GM19395 (cell line): ENCODE measurements around the gene CMKLR1.

Experiments
- ATAC-seq: cut with Tn5 transposase; IDR thresholded peaks from one replicate; pipeline ENCODE4 v1.9.1; 2021; ENCODE audit warnings: mild to moderate bottlenecking, moderate library complexity; ENCODE audit not compliant: unreplicated experiment

Gene CMKLR1

DNA sequence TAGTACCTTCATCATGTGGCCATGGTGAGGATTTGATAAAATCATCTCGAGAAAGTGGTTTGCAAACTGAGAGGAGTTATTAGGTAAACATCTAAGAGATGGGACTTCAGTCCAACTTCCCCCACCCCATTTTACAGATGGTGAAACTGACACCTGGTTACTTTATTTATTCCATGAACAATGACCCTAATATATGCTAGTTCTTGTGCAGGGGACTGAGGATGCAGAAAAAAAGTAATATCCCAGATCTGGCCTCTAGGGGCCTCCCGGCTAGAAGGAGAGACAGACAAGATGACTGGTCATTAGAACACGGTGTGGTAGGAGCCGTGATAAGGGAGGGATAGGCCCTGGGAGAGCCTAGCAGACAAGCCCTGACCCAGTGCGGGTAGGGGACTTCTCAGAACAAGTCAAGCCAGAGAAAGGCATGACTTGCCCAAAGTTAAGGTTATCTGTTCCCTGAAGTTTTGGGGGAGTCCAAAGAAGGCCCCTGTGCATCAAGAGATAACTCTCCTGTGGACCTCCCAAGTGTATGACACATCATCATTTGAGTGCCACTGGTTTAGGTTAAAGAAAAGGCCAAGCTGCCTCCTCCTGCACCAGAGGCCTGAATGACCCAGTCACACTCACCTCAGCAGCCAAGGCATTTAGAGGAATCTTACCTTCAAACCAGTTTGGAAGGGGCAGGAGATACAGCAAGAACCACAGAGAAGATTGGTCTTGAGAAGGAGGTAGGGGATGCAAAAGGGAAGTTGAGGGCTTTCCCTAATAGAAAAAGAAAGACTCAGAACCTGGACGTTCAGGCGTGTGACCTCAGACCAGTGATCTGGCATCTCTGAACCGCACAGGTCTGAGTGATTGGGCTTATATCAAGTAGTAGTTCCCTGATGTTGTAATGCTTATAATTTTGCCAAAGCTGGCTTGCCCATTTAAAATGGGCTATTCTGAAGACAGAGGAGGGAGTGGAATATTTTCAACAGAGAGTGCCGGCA lies 1.6 kb downstream of the CMKLR1 start:
- peak; percentile 39 for ATAC-seq

DNA sequence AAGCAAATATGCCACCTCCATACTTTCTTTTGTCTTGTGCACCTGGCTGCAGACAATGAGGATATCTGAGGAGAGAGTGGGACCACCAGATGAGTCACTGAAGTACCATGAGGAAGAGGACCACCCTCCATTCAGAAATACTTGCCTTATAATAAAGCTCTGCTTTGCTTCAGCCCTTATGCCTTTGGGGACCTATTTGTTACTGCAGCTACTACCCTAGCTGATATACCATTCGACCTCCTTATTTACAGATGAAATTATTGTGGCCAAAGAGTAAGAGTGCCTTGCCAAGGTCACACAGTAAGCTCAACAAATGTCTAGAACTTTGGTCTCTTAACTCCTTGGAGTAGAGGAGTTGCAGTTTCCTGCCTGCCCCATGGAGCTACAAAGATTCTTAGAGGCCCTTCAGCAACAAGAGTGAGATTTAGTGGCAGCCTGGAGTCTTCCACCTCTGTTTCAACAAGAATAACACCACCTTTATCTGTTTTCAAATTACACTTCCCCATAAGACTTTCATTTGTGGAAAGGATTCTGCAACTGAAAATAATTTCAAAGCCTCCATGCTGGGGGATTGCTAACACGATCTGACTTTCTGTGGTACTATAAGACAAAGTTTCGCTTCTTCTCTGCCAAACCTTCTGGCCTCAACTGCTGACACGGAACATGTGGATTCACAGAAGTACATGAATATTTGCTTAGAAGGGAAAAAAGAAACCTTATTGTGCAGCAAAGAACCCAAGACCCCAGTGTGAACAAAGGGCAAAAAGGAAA lies 3.6 kb downstream of the CMKLR1 start:
- ATAC-seq: peak; percentile 76

DNA sequence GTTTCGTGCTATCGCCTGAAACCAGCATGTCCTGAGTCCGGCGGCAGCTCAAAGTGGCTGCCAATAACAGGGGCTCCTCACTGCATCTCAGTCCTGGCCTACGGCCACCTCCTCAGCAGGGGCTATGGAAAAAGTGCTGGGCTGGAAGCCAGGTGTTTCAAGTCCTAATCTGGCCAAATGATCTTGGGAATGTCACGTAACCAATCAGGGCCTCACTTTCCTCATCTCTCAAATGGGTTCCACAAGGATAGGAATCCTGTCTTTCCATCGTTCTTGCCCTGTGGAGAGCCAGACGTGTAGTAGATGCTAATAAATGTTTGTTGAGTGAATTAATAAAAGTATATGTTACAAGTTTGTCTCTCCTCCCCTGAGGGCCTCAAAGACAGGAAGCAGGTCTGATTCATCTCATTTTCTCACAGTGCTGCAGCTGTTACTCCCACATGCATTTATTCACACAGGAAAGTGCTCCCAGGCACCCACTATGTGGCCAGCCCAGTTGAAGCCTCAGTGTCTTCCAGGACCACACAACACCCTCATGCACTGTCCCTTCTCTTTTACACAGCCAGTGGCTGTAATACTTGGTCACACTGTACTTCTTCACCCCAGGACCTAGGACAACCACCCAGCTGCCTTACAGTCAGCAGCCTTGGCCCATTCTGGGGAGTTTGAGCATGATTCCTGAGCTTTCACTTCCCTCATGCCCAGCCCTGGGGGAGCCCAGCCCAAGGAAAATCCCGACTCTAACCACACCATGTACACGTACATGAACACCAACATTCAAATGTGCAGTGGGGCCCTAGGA lies 5.0 kb downstream of the CMKLR1 start:
- peak; percentile 50 for ATAC-seq

DNA sequence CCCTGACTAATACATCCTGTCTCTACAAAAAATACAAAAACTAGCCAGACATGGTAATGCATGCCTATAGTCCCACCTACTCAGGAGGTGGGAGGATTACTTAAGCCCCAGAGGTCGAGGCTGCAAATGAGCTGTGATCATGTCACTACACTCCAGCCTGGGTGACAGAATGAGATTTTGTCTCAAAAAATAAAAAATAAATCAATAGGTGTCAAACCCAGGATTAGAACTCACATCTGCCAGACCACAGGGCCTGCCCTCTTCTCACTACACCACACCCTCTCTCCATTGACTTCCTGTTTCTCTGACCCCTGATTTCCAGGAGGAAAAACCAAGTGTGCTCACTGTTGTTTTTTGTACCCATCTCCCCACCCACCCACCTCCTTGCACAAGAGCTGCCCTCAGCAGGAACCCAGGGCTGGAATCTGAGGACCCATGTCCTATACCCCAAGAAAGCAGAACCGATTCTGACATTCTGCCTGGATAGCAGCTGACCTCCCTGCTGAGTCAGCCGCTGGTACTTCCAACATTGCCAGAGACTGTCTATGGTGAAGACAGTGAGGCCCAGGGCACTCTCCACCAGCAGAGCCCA lies 6.2 kb downstream of the CMKLR1 start:
- ATAC-seq: no peak

DNA sequence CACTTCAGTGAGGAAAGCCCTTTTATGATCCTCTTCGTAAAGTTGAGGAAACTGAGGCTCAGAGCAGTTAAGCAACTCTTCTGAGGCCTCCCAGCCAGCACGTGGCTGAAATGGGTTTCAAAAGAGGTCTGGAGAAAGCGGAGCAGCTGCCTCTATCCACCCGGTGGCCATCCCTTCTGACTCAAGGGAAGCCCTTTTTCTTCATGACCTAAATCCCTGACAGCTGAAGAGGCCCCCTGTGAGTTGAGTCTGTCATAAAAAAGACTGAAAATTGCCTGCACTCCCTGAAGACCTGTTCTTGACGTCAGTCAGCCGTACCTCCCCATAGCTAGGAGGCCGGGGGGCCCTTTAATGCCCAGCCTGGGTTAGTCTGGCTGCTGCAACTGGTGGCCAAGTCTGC lies 10.7 kb downstream of the CMKLR1 start:
- no peak for ATAC-seq

DNA sequence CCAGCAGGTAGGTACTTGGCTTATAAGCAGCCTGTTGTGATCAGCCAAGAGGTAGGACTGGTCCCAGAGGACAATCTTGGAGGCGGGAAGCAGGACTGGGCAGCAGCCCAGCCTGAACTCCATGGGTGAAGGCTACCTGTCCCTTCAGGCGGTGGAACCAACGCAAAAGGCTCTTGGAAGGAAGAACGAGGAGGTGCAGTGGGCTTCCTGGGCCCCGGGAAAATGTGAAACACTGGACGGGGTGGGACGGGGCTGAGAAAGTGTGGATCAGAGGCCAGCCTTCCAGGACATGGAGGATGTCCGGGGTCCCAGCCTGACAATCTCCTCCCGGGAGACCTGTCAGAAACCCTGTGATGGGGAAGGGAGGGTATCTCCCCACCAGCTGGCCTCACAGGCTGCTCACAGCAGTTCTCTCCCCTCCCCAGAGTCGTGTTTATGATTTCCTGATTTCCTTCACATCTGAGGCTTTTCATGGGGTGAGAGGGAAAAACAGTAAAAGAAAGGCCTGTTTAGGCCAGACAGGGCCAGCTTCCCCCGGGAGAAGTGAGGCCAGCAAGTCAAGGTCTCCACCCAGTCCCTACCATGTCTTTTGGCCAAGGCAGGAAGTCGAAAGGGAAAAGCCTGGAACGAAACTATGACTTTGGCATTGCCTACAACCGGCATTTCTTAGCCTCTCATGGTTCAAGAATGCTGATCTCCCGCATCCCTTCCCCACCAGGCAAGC lies 11.3 kb downstream of the CMKLR1 start:
- ATAC-seq: no peak

DNA sequence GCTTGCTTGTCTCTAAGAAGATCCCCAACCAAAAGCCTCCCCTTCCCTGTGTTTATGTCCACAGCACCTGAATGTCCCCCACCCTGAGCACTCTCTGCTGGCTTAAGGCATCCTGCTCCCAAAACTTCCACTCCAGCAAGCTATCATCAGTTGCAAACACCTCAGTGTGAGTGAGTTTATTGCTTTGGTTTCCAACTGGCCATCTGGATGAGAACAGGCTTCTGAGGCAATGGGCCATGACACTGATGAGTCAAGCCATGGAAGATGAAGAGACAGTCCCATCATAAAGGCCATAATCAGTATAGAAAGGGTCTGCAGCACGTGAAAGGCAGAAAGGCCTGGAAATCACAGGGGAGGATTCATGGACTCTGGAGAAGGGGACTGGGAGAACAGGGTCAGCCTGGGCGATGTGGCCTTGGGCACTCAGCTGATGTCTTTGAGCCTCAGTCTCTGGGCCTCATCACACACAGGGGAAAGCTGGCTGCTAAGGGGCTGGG lies 12.8 kb downstream of the CMKLR1 start:
- ATAC-seq: no peak

DNA sequence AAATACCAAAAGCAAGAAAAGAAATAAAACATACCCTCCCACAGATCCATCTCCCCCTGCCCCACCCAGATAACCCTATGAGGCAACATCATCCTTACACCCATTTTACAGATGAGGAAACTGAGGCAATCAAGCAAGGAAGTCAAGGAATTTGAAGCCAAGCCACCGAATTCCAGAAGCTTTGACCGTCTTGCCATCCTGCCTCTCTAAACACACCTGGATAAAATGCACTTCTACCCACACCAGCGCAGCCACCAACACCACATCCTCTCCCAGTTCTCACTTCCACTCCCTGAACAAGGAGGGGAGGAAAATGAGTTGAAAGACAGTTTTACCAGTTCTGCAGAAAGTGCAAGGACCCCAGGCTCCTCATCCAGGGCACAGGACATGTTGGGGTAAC lies 13.6 kb downstream of the CMKLR1 start:
- no peak for ATAC-seq

DNA sequence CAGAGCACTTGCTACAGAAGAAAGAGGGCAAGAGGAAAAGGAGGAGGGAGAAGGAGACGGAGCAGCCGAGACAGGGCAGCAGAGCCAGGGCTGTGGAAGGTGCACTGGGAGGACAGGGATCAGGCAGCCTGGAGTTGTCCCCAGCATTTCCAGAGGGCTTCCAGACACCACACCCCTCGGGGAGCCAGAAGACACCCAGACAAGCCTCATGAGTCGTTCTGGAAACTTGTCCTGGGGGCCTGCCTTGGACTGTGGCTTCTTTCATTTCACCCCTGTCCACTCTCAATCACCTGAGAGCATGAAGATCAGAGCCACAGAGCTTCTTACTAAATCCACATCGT lies 14.1 kb downstream of the CMKLR1 start:
- no peak for ATAC-seq

DNA sequence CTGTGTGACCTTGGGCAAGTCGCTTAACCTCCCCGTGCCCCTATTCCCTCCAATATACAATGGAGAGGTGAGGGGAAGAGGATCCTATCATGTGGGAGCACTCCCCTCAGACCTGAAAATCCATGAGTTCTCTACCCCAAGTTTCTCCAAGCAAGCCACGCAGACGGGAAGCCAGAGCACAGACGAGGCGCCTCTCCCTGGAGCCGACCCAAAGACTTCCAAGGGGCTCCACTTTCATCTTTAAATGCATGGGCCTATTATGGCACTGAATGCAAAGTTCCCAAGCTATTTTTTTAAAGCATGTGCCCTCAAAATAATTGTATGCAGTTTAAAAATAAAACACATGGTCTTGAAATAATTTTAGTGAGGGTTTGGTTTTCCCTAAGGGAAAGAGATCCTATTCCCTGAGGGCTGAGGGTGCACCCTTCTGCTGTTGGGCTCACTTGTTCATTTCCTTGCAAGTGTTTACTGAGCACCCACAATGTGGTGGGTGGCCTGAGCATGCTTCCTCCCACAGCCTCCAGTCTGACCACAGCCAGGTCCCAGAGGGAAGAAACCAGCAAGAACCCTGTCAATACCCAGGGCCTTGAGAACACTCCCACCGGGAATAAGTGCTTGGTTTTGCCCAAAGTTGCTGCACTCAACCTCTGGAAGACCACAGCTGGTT lies 14.6 kb downstream of the CMKLR1 start:
- ATAC-seq: no peak

DNA sequence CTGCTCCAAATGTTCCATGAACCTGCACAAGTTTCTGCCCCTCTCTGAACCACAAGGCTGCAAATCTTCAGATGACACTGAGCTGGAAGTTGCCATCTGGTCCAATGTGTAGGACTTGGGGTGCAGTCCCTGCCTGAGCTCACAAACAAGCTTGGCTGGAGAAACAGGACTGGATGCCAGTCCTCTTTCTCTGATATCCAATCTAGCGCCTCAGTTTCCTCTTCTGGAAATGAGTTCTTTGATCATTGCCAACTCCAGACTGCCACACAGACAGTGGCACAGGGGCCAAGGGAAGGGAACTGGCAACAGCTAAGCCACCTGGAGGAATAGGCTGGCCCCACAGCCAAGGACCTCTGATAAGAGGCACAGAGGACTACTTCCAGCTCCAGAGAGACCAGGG lies 15.5 kb downstream of the CMKLR1 start:
- ATAC-seq: no peak

DNA sequence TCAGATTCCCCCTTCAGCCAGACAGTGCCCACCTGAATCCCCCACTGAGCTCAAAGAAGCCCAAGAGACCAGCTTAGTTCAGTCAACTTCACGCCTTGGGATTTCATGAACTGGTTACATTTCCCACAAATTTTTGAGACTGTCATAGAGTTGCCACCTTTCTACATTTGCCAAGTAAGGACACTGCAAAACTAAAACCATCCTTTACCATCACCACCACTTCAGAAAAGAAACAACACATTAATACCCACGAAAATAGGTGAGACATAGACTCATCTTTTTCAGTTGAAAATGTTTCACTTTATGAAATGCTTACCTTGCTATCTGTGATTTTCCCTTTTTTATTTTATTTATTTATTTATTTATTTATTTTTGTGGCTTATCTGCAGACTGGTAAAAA lies 16.1 kb downstream of the CMKLR1 start:
- no peak for ATAC-seq

DNA sequence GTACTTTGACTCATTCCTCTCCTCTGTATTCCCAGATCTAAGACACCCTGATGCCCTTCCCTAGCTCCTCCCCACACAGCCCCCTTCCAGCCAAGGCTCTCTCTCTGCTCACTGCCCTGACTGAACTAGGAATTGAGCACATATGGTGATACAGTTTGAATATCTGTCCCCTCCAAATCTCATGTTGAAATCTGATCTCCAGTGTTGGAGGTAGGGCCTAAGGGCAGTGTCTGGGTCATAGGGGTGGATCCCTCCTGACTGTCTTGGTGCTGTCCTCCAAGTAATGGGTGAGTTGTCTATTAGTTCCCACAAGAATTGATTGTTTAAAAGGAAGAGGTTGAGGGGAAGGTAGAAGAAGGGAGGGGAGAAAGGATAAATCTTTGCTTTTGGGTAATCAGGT lies 17.4 kb downstream of the CMKLR1 start:
- ATAC-seq: no peak

DNA sequence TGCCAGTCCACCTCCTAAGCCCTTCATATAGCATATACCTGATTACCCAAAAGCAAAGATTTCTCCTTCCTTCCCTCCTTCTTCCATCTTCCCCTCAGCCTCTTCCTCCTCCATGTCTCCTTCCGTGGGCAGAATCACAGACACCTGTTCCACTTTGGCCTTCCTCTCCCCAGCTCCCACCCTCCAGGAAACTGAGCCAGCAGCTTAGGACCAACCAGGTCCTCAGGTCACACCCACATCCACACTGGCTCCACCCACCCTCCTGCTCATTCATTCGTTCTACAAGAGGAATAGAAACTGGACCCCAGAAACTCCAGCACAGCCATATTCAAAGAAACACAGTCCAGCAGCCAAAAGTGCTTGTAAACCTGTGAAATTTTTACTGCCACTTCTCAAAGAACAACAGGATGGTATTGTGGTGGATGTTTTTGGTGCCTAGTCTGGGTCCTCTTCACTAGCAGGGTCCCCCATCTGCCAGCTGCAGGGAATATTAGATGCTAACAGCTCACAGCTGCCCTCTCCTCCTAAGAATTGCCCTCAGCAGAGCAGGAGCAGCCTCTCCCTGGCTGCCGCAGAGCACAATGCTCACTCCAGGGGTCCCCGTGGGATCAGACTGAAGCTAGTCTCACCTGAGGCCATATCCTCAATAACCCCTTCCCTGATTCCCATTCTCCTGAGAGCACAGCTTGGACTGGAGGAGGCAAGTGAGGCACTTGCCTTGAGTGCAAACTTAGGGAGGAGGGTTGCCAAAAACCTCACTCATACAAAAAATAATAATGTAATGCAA lies 18.4 kb downstream of the CMKLR1 start:
- no peak for ATAC-seq

DNA sequence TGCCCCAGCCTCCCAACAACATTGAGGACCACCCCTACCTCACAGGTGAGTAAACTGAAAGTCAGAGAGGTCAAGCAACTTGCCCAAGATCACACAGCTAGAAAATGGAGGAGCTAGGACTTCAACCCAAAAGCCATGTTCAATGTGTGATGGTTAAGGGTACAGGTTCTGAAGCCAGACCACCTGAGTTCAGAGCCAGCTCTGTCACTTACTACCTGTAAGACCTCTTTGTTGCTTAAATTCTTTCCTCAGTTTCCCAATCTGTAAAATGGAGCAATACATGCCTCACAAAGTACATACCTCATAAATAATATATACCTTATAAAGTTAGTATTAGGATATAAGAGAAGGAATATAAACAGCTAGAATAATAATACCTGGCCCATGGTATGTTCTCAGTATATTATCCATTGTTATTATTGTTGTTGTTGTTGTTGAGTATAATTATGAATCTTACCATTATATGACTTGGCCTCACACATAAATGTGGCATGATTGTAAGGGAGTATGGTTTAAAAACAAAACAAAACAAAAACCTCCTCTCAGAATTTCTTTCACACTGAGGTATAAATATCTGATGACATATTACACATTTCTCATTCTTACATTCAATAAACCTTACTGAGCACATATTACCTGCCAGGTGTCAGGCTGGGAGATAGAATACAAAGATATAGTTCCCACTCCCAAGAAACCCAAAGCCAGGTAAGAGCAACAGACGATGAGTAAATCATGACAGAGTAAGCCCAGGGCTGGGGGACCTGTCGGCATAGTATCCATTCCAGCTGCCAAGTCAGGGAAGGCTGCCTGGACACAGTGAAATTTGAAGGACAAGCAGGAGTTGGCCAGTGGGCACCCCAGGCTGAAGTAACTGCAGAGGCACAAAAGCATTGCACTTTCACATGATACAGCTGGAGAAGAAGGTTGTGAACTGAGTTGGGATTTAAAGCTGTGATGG lies 19.6 kb downstream of the CMKLR1 start:
- ATAC-seq: no peak

DNA sequence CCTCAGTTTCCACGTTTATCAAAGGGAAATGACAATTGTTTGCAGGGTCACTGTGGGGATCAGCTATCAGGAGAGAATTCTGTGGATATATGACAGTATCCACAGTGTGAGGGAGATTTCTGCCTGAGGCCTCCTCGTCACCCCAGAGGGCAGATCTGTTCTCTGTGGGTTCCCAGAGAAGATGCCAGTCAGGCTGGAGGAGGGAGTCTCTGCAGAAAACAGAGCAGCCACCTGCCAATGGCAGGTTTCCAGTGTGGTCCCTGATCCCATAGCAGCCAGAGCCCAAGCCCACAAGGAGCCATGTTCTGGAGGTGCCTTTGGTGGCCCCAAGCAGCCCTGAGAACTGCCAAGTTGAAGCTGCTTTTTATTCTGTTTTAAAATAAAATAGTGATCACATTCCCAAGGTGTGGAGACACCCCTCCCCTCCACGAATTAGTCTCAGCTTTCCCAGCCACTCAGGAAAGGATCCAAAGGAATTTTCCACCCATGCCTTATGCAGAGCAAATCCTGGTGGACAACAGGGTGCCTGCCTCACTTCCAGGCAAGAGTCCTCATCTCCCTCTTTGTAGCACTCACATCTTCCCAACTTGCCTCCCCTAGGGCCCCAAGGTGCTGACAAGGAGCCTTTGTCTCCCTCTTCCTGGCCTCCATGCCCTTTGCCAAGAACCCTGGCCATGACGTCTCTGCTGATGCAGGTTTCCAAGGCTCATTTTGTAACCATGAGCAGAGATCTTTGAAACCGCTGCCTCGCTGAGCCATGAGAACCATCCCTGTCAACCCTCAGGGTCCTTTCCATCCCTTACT lies 20.4 kb downstream of the CMKLR1 start:
- no peak for ATAC-seq
